AG10803 (cell line): Measurements from ENCODE around the gene KCTD16.

ENCODE experiments used
- DNase-seq: peaks from one replicate; pipeline ENCODE4 v3.0.0; 2010; ENCODE audit warnings: low read depth
- H3K4me3 ChIP-seq: 2 replicates; pipeline ENCODE4 v1.5.1; 2011; ENCODE audit warnings: mild to moderate bottlenecking, low read length, control low read depth
- TF ChIP-seq, protein P1 (sequence below): conservative IDR thresholded peaks from 2 replicates; pipeline ENCODE4 v1.5.1; 2011; ENCODE audit warnings: mild to moderate bottlenecking, low read length, control low read depth, inconsistent platforms

The KCTD16 gene

GRCh38 chr5:144460600-144460999 is 289.9 kb downstream of the KCTD16 start:
- TF ChIP-seq, protein P1, sequence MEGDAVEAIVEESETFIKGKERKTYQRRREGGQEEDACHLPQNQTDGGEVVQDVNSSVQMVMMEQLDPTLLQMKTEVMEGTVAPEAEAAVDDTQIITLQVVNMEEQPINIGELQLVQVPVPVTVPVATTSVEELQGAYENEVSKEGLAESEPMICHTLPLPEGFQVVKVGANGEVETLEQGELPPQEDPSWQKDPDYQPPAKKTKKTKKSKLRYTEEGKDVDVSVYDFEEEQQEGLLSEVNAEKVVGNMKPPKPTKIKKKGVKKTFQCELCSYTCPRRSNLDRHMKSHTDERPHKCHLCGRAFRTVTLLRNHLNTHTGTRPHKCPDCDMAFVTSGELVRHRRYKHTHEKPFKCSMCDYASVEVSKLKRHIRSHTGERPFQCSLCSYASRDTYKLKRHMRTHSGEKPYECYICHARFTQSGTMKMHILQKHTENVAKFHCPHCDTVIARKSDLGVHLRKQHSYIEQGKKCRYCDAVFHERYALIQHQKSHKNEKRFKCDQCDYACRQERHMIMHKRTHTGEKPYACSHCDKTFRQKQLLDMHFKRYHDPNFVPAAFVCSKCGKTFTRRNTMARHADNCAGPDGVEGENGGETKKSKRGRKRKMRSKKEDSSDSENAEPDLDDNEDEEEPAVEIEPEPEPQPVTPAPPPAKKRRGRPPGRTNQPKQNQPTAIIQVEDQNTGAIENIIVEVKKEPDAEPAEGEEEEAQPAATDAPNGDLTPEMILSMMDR: no peak
- H3K4me3 ChIP-seq: no peak overlapping the region
- DNase-seq: no peak

DNA sequence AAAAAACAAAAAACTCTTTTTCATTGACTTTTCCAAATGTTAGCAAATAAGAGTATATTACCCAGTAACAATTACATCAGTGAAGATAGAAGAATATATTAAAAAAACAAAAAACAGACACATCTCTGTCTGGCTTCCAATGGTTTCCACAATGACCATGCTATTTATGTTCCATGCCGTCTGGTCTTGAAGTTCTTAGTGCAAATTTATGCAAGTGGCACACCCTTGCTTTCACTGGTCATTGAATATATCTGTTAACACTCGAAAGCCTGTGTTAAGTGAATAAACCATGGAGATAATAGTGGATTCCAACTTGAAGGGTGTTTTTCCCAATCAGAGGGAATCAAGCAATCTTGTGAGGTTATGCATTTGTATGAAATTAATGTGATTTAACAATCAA is 291.9 kb downstream of the KCTD16 start:
- H3K4me3 ChIP-seq: no peak overlapping the region
- DNase-seq: no peak
- TF ChIP-seq, protein P1: no peak

DNA sequence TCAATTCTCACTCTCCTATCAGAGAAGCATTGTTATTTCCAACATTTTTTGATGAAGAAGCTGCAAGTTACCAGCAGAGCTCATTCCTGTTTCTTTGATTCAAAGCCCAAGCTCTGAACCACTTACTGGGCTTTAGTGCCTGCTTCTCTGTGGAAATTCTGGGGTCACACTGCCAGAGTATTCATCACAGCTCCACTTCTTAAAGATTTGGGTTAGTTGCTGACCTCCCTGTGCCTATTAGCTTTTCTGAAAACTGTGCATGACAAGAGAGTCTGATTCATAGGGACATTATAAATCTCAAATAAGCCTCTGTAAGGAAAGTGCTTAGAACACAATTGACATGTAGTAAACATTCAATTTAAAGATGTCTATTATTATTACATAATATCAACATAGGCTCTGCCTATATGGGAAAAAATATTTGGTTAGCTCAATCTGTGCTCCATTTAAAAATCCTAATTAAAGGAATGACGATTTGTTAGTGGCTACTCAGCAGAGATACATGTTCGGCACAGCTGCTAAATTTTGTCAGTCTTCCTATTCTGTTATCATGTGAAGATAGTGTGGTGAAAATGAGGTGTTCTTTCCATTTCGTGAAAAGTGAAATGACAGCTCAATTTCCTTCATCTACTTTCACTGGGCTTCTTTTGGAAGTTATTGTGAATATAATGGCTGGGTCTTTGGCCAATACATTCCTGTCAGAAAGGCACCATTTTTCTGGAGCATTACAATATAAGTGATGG is 293.0 kb downstream of the KCTD16 start:
- H3K4me3 ChIP-seq: no peak overlapping the region
- TF ChIP-seq, protein P1: no peak
- DNase-seq: no peak

DNA sequence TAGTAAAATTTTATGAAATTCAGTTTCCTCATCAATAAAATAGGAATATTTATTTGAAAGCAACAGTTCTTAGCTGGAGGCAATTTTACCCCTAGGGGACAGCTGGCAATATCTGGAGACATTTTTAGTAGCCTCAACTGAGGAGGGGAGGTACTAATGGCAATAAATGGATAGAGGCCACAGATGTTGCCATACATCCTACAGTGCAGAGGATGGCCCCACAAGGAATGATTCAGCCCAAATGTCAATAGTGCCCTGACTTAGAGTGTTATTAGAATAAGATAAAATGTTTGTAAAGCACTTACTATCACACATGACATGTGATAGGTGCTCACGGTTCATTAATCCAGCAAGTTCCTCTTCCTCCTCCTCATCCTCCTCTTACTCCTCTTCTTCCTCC is 293.6 kb downstream of the KCTD16 start:
- TF ChIP-seq, protein P1: no peak
- DNase-seq: no peak
- H3K4me3 ChIP-seq: no peak overlapping the region

DNA sequence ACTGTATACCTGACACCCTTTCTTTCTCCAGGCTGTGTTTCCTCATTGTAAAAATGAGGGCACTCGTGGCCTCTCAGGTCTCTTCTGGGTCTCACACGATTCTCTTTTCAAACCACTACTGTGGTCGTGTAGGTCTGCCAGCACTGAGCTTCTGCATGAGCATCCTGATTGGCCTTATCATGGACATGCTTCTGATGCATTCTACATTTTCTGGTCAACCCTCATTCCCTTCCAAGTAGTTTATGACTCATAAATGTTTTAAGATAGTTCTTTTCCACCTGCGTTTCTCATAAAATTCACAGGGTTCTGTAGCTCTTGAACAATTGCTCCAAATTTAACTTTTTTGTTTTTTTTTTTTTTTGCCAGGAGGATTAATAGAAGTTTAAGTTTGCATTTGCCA is 294.8 kb downstream of the KCTD16 start:
- TF ChIP-seq, protein P1: no peak

GRCh38 chr5:144467792-144468191 is 297.1 kb downstream of the KCTD16 start:
- peak; percentile 32 for DNase-seq
- H3K4me3 ChIP-seq: no peak overlapping the region
- TF ChIP-seq, protein P1: peak; percentile 71

More for the DNA sequence above, 294.8 kb downstream of the KCTD16 start:
- no peak overlapping the region for H3K4me3 ChIP-seq
- no peak for DNase-seq

GRCh38 chr5:144468571-144468970 is 297.9 kb downstream of the KCTD16 start:
- no peak overlapping the region for H3K4me3 ChIP-seq
- DNase-seq: no peak
- TF ChIP-seq, protein P1: no peak
